Ascending aorta (tissue), 2 donors: ENCODE measurements around the gene MARCHF2. TPM values are rescaled to one million over a fixed set of nuclear protein-coding genes. Genes with fewer than 3 reads are reported as not detected.
A peak's percentile ranks its signal among the peaks of the same experiment; 100 is the strongest.

Source experiments
- DNase-seq, 2 donors: peaks; one replicate each; pipeline ENCODE4 v3.0.0-alpha.2; 2019; ENCODE audit warnings: low spot score in 2 of 2
- H3K27ac ChIP-seq, 2 donors: fragments of 200-600 bp; sonication (generic); one replicate each; pipeline ENCODE4 v1.5.1; 2016 to 2017; ENCODE audit warnings: mild to moderate bottlenecking in 1 of 2
- H3K27me3 ChIP-seq: fragments of 200-600 bp; sonication (generic); one replicate; pipeline ENCODE4 v1.5.1; 2017
- H3K36me3 ChIP-seq, 2 donors: fragments of 200-600 bp; sonication (generic); one replicate each; pipeline ENCODE4 v1.5.1; 2016
- H3K4me1 ChIP-seq, 2 donors: fragments of 200-600 bp; sonication (generic); one replicate each; pipeline ENCODE4 v1.5.1; 2016 to 2017; ENCODE audit warnings: mild to moderate bottlenecking in 1 of 2
- H3K4me3 ChIP-seq, 2 donors: fragments of 200-600 bp; sonication (generic); one replicate each; pipeline ENCODE4 v1.5.1; 2016 to 2017; ENCODE audit warnings: mild to moderate bottlenecking in 1 of 2
- H3K9me3 ChIP-seq, 2 donors: fragments of 200-600 bp; sonication (generic); one replicate each; pipeline ENCODE4 v1.5.1; 2016
- intact Hi-C: fragments of 100-400 bp; cut with DNase I; formaldehyde crosslinking; loops from one replicate; pipeline ENCODE4 v1.15.1; 2023
- total RNA-seq: library from RNA; depleted of rRNA; stranded (reverse); fragments of >200 nt; gene quantifications from one replicate; pipeline ENCODE4 v1.1.0, GENCODE V29; 2016
- TF ChIP-seq, protein P1 (sequence below), 3 experiments: fragments of 200-600 bp in 2 of 3; fragments of 450-650 bp in 1 of 3; sonication (generic) in 2 of 3; IDR thresholded peaks; one replicate each; pipeline ENCODE4 v1.5.1; 2016 to 2019; ENCODE audit warnings: antibody characterized with exemption in 3 of 3, mild to moderate bottlenecking in 1 of 3, moderate library complexity in 1 of 3

The MARCHF2 gene
- total RNA-seq, 1 donor from 2014 or later: 151 TPM

DNA sequence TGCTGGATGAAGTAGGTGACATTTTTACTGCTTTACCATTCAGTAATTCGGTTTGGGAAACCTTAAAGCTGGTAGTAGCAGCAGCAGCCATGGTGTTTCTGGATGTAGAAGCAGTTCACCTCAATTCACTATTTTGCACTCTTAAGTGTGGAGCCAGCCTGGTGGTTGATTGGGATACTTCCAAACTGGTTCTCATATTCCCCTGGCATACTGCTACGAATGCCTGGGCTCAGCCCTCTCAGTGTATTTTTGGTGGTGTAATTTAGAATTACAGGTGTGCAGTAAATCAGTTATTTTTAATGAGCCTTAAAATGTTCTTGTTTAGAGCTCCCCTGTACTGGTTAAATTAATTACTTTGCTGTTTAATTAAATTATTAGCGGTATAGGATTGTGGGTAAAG, 44.1 kb downstream of the MARCHF2 start:
- Histone ChIP-seq H3K27ac (no peak overlapping the region), H3K27me3 (no peaks in the 10 kb centered on the region), H3K9me3 (no peaks in the 10 kb centered on the region), H3K36me3 (peaks cover 10 to 26% of the 10 kb centered on the region in 2 donors), H3K4me1 (peaks cover 23 to 62% of the 10 kb centered on the region in 2 donors), H3K4me3 (no peak overlapping the region)
- DNase-seq: no peak
- TF ChIP-seq, protein P1, sequence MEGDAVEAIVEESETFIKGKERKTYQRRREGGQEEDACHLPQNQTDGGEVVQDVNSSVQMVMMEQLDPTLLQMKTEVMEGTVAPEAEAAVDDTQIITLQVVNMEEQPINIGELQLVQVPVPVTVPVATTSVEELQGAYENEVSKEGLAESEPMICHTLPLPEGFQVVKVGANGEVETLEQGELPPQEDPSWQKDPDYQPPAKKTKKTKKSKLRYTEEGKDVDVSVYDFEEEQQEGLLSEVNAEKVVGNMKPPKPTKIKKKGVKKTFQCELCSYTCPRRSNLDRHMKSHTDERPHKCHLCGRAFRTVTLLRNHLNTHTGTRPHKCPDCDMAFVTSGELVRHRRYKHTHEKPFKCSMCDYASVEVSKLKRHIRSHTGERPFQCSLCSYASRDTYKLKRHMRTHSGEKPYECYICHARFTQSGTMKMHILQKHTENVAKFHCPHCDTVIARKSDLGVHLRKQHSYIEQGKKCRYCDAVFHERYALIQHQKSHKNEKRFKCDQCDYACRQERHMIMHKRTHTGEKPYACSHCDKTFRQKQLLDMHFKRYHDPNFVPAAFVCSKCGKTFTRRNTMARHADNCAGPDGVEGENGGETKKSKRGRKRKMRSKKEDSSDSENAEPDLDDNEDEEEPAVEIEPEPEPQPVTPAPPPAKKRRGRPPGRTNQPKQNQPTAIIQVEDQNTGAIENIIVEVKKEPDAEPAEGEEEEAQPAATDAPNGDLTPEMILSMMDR (IDR thresholded peaks at IDR 0.05): no peak
- intact Hi-C loops: no loop called here

DNA sequence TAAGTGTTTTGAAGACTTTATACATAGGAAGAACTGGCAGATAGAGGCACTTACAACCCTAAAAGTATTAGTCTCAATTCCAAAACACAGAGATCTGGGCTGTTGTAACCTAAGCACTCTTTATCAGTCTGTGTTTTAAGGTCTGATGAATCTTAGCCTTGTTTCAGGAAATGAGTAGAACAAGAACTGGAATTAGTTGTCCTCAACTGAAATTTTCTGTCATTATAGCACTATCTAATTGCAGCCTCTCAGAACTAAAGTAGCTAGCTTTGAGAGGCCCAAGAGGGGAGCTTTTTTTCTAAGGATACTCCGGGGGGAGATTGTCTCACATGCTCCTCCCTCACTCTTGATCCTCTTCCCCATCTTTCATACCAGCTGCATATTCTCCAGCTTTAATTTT, 44.7 kb downstream of the MARCHF2 start:
- H3K27me3 ChIP-seq: no peaks in the 10 kb centered on the region
- H3K4me1 ChIP-seq: peaks cover 23 to 56% of the 10 kb centered on the region in 2 donors
- H3K36me3 ChIP-seq: peaks cover 10 to 20% of the 10 kb centered on the region in 2 donors
- intact Hi-C loops: no loop called here
- H3K9me3 ChIP-seq: no peaks in the 10 kb centered on the region
- no peak for DNase-seq
- H3K27ac ChIP-seq: no peak overlapping the region
- TF ChIP-seq, protein P1 (IDR thresholded peaks at IDR 0.05): no peak
- no peak overlapping the region for H3K4me3 ChIP-seq

DNA sequence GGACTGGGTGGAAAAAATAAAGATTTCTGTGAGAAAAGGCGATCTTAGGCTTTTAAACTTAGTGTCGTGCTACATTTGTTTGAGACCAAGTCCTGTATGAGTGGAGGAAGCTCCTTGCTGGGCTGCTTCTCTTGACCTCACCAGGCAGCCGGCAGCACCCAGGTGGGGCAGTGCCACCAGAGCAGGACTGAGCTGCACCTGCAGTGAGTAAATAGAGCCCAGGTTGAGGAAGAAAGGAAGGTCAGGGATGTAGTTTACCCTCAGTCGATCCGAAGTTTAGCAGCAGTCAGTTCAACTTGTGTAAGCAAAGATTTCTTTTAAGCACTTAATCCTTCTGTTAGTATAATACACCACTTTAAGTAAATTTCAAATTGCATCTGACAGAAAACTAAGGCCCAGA, 45.3 kb downstream of the MARCHF2 start:
- no peaks in the 10 kb centered on the region for H3K9me3 ChIP-seq
- no peak for DNase-seq
- peak overlapping the region in 1 of 2 donors; percentile 68 for H3K27ac ChIP-seq
- peaks cover 12 to 22% of the 10 kb centered on the region in 2 donors for H3K36me3 ChIP-seq
- no peaks in the 10 kb centered on the region for H3K27me3 ChIP-seq
- intact Hi-C loops: no loop called here
- peaks cover 23 to 53% of the 10 kb centered on the region in 2 donors for H3K4me1 ChIP-seq
- no peak overlapping the region for H3K4me3 ChIP-seq
- TF ChIP-seq, protein P1 (IDR thresholded peaks at IDR 0.05): no peak

DNA sequence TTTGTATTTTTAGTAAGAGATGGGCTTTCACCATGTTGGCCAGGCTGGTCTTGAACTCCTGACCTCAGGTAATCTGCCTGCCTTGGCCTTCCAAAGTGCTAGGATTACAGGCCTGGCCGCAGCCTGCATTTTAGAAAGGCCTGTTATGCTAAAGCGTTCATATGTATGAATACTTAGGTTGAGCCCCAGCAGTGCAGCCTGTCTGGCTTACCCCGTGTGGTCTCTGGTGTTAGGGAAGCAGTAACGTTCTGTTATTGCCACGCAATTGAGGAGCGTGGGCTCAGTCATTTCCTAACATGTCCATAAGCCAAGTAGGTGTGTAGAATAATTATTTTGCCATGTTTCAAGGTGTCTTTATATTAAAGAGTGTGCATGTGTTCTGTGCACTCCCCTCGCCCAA, 46.0 kb downstream of the MARCHF2 start:
- H3K9me3 ChIP-seq: no peaks in the 10 kb centered on the region
- H3K27me3 ChIP-seq: no peaks in the 10 kb centered on the region
- peak overlapping the region; percentile 50 to 68 for H3K27ac ChIP-seq
- peaks cover 23 to 46% of the 10 kb centered on the region in 2 donors for H3K4me1 ChIP-seq
- peak overlapping the region in 1 of 2 donors; percentile 20 for H3K4me3 ChIP-seq
- TF ChIP-seq, protein P1 (IDR thresholded peaks at IDR 0.05): no peak
- intact Hi-C loops: no loop called here
- DNase-seq: no peak
- peaks cover 20 to 29% of the 10 kb centered on the region in 2 donors for H3K36me3 ChIP-seq

DNA sequence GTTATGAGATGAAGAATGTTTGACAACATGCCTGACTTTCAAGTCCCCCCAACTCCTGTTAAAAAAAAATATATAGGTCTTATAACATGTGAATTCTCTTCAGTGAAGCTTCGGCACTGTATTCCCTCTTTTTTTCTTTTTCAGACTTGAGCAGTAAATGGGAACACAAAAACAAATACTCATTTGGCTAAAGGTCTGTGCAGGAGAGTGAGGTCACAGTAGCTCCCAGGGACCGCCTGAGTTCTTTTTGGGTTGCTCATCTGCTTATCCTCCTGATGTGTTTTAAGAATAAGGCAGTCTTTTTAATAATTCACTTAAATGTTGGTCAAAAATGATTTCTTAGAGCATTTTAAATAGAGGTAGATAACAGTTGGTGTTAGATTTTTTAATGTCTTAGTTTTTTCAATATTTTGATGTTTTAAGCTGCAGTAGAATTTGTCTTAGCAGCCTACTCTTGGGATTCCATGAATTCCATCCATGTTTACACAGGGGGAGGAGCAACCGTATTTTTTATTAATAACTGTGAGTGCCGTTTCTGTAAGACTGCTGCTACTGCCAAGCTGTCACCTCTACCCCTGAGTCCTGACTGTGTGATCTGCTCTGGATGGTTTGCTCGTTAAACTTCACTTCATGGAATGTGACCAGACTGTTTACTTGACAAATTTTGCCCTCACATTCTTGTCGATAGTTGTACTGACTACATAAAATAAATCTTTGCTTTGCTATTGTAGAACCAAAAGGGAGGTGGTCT, 46.6 kb downstream of the MARCHF2 start:
- Histone ChIP-seq H3K27ac (peak overlapping the region; percentile 68 to 74), H3K4me3 (peak overlapping the region in 1 of 2 donors; percentile 20), H3K9me3 (no peaks in the 10 kb centered on the region), H3K4me1 (peaks cover 23 to 43% of the 10 kb centered on the region in 2 donors), H3K27me3 (no peaks in the 10 kb centered on the region), H3K36me3 (peaks cover 26 to 35% of the 10 kb centered on the region in 2 donors)
- no peak for DNase-seq
- intact Hi-C loops: no loop called here
- TF ChIP-seq, protein P1 (IDR thresholded peaks at IDR 0.05): no peak
